WERI-Rb-1 (cell line): Measurements from ENCODE around the gene S100A12.

Experiments used
- DNase-seq: peaks from one replicate; pipeline ENCODE4 v3.0.0-alpha.2; 2020
- H3K27ac ChIP-seq: fragments of 250-450 bp; sonication (Bioruptor Pico); 2 replicates; pipeline ENCODE4 v1.5.1; 2020; ENCODE audit warnings: mild to moderate bottlenecking, moderate library complexity
- H3K27me3 ChIP-seq: fragments of 250-450 bp; sonication (Bioruptor Pico); 2 replicates; pipeline ENCODE4 v1.5.1; 2021; ENCODE audit warnings: mild to moderate bottlenecking, low read depth, moderate library complexity; ENCODE audit not compliant: insufficient read depth, severe bottlenecking
- H3K36me3 ChIP-seq: fragments of 250-450 bp; sonication (Bioruptor Pico); 2 replicates; pipeline ENCODE4 v1.5.1; 2020; ENCODE audit warnings: mild to moderate bottlenecking, moderate library complexity
- H3K4me3 ChIP-seq: 2 replicates; pipeline ENCODE4 v1.5.1; 2011; ENCODE audit warnings: low read depth, mild to moderate bottlenecking, control low read depth, low read length
- H3K9me3 ChIP-seq: fragments of 250-450 bp; sonication (Bioruptor Pico); 2 replicates; pipeline ENCODE4 v1.5.1; 2021; ENCODE audit warnings: mild to moderate bottlenecking, moderate library complexity; ENCODE audit not compliant: severe bottlenecking
- CTCF ChIP-seq: IDR thresholded peaks from 2 replicates; pipeline ENCODE4 v1.5.1; 2011; ENCODE audit warnings: low read depth, mild to moderate bottlenecking, control low read depth, inconsistent platforms, low read length

S100A12 gene

GRCh38 chr1:153345187-153346076 lies 30.0 kb downstream of the S100A12 start:
- peak; percentile 13 for DNase-seq
- TF ChIP-seq CTCF, result no peak
- no peak overlapping the region for H3K27ac ChIP-seq
- H3K36me3 ChIP-seq, result no peaks in the 10 kb centered on the region
- H3K4me3 ChIP-seq, result no peak overlapping the region
- H3K27me3 ChIP-seq, result peaks cover 93% of the 10 kb centered on the region
- H3K9me3 ChIP-seq, result peaks cover 7% of the 10 kb centered on the region

GRCh38 chr1:153344718-153345025 lies 30.7 kb downstream of the S100A12 start:
- no peak for TF ChIP-seq CTCF
- peaks cover 92% of the 10 kb centered on the region for H3K27me3 ChIP-seq
- no peaks in the 10 kb centered on the region for H3K36me3 ChIP-seq
- H3K27ac ChIP-seq, result no peak overlapping the region
- H3K9me3 ChIP-seq, result peaks cover 11% of the 10 kb centered on the region
- DNase-seq, result peak; percentile 14
- no peak overlapping the region for H3K4me3 ChIP-seq

GRCh38 chr1:153343811-153344717 lies 31.4 kb downstream of the S100A12 start:
- no peak overlapping the region for H3K4me3 ChIP-seq
- no peak overlapping the region for H3K27ac ChIP-seq
- no peak for TF ChIP-seq CTCF
- peak; percentile 12 for DNase-seq
- H3K27me3 ChIP-seq, result peaks cover 92% of the 10 kb centered on the region
- no peaks in the 10 kb centered on the region for H3K36me3 ChIP-seq
- peaks cover 11% of the 10 kb centered on the region for H3K9me3 ChIP-seq

- Histone ChIP-seq H3K36me3 (no peaks in the 10 kb centered on the region), H3K27me3 (peaks cover 94% of the 10 kb centered on the region), H3K27ac (no peak overlapping the region), H3K9me3 (peaks cover 15% of the 10 kb centered on the region), H3K4me3 (no peak overlapping the region)
- TF ChIP-seq CTCF, result no peak
- no peak for DNase-seq
Measured at GRCh38 chr1:153343040-153343681, 32.3 kb downstream of the S100A12 start.

GRCh38 chr1:153342178-153342577 lies 33.2 kb downstream of the S100A12 start:
- peaks cover 94% of the 10 kb centered on the region for H3K27me3 ChIP-seq
- no peaks in the 10 kb centered on the region for H3K36me3 ChIP-seq
- no peak for TF ChIP-seq CTCF
- DNase-seq, result no peak
- no peak overlapping the region for H3K4me3 ChIP-seq
- H3K27ac ChIP-seq, result no peak overlapping the region
- H3K9me3 ChIP-seq, result peaks cover 15% of the 10 kb centered on the region
